CD4-positive, alpha-beta T cell treated with Interferon gamma for 1 hour (primary cell): Measurements from ENCODE around the gene EPB41L1.

Source experiments
- DNase-seq: peaks from one replicate; pipeline ENCODE4 v3.0.0-alpha.2; 2020

Gene EPB41L1

DNA sequence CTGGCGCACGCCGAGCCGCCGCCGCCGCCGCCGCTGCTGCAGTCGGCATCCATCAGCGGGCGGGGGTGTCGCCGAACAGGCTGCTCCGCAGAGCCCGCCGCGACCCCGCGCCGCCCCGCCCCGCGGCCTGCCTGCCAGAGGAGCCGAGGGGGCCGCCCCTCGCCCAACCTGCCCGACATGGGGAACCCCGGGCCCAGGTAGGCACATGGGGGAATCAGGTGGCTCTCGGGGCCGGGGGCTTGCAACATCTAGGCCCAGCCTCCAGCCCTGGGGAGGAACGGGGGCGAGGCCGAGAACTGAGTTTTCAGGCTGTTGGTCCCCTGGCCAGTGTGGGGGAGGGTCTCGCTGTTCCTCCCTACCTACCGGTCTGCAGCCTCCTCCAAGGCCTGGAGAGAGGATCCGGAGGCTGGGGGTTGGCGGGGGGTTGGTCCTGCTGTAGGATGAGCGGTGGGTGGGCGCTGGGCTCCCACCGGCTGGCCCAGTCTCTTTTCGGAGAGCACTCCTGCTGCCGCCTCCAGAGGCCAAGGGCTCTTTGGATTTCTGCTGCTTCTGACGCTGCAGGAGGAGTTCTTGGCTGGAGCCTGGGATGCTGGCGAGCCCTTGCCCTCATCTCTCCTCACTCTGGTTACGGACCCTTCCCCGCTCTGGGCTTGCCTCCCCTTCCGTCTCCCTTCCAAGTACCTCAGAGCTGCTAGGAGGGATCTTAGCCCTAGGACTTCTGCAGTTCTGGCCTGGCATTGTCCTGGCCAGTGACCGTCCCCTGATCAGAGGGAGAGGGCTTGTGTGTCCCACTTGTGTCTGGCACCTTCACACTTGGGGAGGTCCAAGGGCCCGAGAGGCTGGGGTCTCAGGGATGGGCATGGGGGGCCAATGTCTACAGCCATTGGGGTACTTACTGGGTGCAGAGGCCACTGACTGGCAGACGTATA is at the start of gene EPB41L1:
Gene EPB41L1, plus strand, starts transcription at position 41 of the 929 bp plus-strand sequence. CDS start 19,038 bp downstream, outside the sequence.
- DNase-seq, result no peak

DNA sequence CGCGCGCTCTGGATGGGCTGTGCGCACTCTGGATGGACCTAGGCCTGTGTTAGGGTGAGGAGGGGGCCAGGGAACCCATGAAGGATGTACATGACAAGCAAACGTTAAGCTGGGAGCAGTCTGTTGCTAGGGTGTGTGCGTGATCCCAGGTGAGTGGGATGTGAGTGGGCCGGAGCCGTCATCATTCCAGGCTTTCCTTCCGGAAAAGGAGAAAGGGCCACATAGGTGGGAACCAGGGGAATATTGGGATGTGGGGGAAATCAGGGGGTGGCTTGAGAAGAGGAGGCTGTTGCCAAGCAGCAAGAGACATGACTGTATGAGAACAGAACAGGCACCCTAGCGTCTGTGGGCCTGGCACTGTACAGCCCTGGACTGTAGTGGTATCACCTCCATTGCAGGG is 49.7 kb upstream of the EPB41L1 start:
- no peak for DNase-seq

DNA sequence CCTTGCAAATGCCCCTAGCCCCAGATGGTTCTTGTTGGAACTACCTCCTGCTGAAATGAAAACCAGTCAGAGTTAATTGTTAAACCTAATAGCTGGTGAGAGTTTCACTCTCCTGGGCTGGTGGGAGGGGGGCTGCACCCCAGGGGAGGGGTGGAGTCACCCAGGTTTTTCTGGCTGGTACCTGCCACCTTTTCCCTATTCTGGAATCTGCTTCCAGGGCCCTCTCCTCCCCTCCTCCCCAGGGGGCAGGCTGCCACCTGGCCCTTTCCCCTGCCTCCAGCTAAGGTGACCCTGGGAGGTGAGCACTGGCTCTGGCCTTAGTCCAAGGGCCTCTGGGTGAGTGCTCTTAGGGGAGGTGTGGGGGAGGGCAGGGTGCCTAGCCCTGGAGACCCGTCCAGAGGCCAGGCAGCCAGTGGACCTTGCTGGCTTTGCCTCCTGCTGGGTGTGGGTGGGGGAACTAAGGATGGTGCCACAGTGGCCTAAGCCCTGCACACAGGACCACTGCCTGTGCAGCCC is 48.8 kb upstream of the EPB41L1 start:
- no peak for DNase-seq

DNA sequence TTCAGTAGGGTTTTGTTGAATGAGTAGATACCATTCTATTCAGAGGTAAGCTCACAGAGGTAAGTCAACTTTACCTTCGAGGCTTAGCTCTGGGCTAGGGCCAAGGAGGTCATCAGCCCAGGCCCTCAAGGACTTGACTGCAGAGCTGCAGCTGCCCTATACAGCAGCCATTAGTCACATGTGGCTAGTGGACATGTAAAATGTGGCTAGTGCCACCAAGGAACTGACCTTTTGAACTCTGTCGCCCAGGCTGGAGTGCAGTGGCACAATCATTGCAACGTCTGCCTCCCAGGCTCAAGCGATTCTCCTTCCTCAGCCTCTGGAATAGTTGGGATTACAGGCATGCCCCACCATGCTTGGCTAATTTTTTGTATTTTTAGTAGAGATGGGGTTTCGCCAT is 47.9 kb upstream of the EPB41L1 start:
- no peak for DNase-seq

DNA sequence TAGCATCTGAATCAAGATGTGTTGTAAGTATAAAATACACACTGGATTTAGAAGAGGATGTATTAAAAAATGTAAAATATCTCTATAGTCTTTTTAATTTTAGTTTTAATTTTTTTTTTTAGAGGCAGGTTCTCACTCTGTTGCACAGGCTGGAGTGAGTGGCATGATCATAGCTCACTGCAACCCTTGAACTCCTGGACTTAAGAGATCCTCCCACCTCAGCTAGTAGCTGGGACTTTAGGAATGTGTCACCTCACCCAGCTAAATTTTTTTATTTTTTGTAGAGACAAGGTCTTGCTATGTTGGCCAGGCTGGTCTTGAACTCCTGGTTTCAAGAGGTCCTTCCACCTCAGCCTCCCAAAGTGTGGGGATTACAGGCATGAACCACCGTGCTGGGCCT is 46.7 kb upstream of the EPB41L1 start:
- DNase-seq, result no peak

DNA sequence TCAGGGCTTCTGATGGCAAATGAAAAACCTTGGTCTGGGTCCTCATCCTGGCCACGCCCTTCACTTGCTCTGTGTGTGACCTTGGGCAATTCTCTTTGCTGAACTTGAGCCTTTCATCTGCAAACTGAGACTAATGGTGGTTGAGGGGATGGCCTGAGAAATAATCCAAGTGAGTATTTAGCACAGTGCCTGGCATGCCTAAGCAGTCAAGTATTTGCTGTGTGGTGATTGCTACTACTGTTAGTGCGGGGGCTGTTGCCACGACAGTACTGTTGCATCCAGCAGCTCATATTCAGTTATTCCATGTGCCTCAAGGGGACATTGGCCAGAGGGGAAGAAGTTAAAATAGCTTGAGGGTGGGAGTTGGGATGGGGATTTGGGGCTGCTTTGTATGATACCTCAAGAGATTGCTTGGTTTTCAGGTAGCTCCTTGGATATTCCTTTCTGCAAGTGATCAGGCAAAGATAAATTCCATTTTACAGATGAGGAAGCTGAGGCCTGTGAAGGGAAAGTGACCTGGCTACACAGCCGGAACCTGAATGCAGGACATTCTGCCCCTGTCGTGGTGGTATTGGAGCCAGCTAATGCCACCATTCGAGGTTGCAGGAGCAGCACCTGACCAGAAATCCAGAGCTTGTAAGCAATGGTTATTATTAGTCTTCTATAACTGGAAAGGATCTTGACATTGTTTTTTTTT is 45.1 kb upstream of the EPB41L1 start:
- DNase-seq, result no peak

DNA sequence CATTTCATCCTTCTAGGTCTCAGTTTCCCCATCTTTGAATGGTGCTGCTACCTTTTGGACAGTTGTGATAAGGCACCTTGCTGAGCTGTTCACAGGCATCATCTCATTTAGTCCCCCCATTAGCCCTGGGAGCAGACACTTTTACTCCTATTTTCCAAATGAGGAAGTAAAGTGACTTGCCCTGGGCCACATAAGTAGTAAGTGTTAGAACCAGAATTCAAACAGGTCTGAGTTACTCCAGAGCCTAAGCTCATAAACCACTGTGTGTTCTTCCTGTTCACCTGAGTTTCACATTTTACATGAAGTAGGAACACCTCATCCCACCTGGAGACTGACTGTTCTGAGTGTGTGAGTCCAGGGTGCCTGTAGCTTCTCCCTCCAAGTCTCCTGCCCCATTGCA is 43.5 kb upstream of the EPB41L1 start:
- no peak for DNase-seq

DNA sequence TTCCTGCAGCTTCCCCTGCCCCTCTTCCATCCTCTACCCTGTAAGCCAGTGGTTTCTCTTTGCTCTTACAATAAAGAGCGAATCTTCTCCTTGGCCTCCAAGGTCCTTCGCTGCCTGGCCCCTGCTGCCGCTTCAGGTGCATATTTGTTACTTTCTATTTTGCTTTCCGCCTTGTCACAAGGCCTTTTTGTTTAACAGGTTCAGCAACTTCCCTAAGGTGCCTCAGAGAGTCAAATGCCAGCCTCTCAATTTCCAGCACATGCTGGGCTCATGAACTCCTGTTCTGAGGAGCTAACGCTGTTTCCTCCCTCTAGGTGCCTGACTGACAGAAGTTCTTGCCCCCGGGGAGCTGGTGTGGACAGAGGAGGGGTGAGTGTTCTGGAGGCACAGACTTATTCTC is 42.4 kb upstream of the EPB41L1 start:
- no peak for DNase-seq

DNA sequence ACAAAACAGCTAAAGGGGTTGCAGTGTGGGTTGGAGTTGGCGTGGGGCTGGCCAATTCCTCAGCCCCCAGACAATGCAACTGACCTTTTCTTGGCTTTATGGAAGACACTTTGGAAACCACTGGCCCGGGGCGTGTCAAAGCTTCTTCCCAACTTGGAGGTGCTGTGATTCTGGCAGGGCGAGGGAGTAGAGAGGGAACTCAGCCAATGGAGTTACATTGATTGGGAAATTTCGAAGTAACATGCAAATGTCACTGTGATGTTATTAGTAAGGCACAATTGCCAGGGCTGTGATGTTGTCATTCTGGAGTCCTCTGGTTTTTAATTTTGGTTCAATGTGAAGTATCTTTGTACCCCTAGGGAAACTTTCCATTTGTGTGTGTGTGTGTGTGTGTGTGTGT is 41.5 kb upstream of the EPB41L1 start:
- no peak for DNase-seq

DNA sequence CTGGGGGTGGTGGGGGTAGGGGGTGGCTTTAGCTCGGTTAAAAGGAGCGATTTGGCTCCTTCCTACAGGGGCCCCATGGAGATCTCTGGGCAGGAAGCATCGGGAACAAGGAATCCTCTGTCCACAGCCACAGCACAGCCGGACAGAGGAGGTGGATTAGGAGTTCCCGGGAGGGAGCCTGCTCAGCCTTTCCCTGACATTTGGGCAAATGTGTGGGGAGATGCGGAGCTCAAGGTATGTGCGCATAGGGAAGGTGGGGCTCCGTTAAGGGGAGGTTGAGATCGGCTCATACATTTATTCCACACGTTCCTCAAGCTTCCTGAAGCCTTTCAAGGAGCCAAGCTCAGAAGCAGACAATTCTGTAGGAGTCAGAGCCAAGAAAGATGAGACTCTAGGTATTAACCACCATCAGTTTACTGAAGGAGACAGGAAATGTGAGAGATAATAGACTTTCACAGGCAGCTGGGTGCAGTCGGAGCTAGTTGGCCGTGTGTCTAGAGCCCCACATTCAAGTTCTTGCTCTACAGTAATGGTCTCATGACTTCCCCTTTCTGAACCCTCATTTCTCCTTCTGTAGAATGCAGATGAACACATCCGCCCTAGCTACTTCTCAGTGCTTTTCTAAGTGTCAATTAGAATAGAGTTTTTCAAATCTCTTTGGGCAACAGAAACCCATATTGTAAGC is 40.8 kb upstream of the EPB41L1 start:
- DNase-seq, result no peak

DNA sequence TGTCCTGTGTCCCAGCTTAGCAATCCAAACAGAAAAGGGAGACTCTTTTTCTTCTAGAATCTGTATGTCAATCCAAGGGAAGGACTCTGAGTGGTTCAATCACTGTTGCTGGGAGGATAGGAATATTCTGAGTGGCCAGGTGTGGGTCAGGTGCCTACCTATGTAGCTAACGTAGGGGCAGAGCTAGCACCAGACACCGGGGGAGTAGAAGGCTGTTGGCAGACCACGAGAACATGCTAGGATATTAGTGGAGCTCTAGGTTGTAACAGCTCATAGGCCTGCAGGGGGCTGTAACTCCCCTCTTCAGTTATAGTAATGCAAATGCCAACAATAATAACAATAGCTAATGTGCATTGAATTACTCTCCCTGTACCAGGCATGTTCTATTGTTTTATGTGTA is 39.8 kb upstream of the EPB41L1 start:
- no peak for DNase-seq

DNA sequence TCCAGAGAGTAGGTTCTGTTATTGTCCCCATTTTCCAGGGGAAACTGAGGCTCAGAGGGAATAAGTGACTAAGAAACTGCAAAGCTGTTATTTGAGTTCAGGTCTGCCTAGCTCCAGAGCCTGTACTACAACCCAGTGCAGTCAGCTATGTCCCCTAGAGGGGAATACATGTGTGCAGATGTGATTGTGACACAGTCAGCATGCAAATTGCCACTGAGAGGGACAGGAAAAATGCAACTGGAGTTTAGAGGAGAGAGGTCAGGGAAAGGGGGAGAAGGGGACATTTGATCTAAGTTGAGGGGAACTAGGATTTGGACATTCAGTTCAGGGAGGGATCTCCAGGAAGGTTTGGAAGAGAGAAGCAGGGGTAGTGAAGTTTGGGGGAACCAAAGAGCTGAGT is 38.6 kb upstream of the EPB41L1 start:
- no peak for DNase-seq

DNA sequence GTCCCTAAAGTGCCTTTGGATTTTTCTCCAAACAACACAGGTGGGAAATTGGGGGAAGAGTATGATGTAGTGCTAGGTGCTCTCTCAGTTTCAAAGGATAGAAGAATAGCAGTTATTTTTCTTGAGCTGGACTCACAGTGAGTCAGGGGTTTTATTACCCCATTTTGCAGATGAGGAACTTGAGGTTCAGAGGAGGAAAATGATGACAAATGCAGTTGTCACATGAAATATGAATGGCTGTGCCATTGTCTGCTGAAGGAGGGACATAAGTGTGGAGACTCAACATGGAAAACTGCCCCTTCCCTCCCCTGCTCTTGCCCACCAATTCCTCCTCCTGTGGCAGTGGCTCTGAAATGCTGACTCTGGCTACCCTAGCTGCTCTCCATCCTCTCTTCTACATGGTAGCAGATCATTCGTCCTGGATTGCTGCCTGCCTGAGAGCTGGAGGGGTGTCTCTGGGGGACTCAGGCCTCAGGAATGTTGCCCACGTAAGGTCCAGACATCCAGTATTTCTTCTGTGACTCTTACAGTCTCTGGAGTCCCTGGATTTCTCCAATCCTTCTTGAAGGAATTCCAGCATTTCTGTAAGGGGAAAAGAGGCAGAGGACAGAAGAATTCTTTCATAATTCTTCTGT is 37.6 kb upstream of the EPB41L1 start:
- no peak for DNase-seq

DNA sequence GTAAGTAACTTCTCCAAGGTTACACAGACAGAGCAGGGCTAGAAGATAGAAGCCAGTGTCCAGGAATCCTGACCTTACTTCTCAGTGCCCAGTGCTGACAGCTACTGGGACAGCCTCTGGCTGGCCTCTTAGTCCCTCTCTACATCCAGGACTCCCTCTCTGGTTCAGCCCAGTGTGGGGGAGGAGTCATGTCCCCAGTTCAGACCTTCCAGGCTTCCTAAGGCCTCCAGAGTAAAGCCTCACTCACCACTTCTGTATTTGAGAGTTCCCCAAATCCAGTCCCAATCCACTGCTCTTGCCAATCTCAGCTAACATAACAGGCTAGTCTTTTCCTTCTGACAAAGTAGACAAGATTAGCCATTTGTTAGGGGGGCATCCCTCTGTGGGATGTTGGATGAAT is 36.9 kb upstream of the EPB41L1 start:
- DNase-seq, result no peak

DNA sequence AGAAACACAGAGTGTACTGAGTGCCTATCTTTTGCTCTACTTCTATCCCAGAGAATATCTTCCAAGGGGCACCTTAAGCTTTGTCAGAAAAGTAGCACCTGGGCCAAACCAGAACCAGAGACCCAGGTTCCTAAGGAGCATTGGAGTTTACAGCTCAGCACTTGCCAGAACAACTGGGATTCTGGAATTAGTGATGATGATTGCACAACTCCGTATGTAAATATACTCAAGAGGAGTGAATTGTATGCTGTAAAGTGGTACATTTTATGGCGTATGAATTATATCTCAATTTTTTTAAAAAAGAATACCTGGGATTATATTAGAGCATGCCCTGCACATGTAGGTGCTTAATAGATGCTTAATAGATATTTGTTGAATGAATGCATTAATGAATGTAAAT is 36.2 kb upstream of the EPB41L1 start:
- DNase-seq, result no peak

DNA sequence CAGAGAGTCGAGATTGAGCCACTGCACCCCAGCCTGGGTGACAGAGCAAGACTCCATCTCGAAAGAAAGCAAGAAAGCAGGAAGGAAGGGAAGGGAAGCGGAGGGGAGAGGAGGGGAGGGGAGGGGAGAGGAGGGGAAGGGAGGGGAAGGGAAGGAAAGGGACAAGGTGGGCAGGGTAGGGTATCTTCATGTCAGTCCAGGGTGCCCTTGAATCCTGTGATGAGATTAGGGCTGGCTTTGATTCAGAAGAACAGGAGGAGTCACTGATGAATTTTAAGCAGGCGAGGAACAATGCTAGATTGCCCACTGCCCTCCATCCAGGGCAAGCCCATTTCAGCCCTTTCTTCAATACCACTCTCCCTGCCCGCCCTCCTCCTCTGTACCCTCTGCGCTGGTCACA is 35.0 kb upstream of the EPB41L1 start:
- DNase-seq, result no peak

DNA sequence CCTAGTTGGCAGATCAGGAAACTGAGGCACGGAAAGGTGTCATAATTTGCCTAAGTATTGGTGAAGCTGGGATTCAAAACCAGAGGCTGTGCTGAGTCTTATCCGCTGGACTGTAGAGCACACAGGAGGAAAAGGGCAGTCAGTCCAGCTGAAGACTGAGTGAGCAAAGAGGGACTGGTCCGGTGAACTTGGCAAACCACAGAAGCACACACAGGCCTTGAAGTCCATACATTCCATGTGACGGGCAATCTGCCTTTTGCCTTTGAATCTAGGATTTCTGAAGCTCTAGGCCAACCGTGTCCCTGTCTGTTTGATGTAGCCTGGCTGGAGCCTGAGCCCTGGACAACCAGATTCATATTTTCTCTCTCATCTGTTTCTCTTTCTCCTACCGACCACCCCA is 34.3 kb upstream of the EPB41L1 start:
- no peak for DNase-seq

DNA sequence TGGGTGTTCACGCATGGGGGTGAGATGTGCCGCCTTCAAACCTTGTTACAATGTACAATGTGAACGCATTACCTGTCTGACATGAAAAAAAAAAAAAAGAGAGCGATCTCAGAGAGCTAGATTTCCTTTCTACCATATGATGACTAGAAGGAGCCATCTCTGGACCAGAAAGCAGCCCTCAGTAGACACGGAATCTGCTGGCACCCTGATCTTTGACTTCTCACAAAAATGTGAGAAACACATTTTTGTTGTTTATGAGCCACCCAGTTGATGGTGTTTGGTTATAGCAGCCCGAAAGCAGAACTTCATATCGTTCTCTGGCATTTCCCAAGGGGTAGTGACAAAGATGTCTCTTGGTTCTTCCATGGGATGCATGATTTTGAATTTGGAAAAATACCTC is 33.5 kb upstream of the EPB41L1 start:
- no peak for DNase-seq

DNA sequence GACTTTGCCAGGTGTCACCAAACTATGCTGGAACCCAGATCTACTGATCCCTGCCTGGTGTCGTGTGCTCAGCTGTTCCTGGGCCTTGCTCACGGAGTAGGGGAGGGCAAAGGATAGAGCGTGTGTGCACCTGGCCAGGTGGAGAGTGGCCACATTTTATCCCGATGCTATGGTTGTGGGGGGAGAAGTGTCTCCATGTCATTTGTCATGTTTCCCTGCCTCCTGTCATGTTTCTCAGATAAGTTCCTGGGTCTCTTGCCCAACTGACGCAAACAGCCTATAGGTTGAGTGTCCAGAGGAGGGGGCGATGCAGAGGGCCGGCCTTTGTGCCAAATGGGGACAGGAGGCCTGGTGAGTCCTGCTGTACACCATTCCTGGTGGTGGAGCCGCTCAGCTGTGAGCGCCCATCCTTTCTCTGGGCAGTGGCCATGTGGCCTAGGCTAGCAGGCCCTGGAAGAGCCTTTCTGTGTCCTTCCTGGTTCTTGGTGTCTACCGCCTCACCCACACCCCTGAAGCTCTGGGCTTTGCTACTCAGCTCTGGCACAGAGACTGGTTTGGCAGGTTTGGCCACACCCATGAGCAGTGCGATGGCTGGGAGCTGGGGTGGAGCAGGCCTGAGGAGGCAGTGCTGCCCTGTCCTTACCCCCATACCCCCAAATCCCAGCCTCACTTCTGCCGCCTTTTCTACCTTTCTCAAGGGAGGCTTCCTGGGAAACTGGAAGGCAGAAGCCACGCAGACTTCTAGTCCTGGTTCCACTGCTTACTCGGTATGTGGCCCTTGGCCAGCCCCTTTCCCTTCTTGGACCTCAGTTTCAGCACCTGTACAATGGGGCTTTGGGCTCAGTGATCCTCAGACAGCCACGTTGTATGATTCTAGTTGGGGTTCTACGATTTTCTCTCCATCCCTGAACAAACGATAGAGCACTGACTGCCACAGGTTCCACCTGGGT is 32.3 kb upstream of the EPB41L1 start:
- DNase-seq, result no peak

DNA sequence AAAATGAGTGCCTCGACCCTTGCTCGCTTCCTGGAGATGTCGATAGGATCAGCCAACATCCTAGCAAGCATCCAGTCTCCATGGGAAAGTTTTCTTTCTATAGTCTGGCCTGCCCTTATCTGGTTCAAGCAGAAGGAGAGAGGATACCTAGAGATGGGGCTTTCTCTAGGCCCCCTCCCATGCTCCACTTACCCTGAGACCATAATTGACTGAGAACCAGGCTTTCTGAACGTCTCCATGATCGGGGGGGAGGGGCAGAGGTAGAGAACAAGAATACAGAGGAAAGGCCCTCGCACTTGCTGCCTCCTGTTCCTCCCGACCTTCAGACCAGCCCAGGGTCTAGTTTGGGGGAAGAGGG is 31.6 kb upstream of the EPB41L1 start:
- no peak for DNase-seq

DNA sequence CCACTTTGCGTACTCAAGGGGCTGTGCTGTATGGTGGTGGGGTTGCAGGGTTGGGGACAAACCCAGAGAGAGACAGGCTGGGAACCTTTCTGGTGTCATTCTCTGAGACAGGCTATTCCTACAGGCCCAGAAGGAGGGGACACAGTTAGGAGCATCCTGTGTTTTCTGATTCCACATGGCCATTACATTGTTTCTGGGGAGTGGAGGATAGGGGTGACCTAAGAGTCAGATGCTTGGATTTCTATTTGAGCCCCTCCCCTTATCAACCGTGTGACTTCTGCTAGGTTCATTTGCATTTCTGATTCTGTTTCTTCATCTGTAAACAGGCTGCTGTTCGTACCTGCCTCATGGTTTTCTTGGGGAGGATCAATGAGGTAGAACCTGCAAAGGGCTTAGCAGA is 29.4 kb upstream of the EPB41L1 start:
- no peak for DNase-seq
